HG03520 (cell line): Measurements from ENCODE around the gene FAM174B.

Experiments
- ATAC-seq: cut with Tn5 transposase; IDR thresholded peaks from one replicate; pipeline ENCODE4 v1.9.1; 2021; ENCODE audit warnings: mild to moderate bottlenecking, moderate library complexity; ENCODE audit not compliant: unreplicated experiment

Gene FAM174B

DNA sequence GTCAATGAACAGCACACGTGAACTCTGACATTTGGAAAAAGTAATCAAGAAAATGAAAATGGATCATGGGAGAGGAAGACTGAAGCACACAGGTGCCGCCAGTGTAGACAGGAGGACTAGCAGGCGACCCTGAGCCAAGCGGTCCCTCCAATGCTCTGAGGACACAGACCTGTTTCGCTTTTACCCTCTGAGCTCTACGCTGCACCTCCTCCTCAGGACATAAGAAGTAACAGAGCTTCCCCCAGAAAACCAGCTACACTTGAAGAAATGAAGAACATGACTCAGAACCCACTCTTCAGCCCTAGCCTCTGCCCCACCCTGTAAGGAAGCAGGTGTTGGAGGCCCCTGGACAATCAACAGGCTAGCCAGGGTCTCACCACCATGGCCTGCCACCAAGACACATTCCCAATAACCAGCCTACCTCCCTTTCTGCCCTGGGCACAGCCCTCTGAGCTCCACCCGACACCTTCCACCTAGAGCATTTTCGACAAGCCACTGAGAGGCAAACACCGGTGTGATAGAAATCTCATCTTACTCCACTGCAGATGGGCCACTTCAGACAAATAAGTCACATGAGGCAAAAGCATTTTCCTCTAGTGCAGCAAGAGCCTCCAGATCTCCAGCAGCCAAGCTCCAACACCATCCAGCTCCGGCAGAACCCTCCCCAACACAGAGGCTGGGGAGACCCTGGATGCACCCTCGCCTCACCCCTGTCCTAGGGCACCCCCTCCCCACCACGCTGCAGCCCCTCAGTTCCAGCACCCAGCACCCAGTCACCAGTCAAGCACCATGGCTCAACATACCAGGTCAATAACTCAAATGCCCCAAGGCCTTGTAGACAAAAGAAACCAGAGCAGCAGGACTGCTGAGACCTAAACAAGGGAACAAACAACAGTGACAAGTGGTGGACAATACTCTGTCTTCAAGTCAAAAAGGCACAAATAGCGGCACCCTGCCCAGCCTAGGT, 11.4 kb downstream of the FAM174B start:
- ATAC-seq: no peak

GRCh38 chr15:92638709-92639365, 16.7 kb downstream of the FAM174B start:
- no peak for ATAC-seq

DNA sequence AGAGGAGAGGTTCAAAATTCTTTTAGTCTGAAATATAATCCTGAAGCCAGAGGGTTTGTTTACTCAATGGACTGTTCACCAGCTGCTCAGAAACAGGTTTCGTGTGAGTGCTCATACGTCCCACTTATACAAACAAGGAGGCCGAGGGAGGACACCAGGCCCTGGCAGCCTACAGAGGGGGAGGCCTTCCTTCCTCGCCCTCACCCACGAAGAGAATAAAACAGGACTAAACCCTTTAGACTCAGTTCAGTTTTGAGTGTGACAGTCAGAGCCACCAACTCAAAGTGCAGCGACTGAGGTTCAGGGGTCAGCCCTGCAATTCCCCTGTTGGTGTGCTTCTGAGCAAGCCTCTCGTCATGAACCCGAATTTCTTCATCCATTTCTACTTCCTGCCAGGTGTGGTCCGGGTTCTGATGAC, 17.3 kb downstream of the FAM174B start:
- ATAC-seq: no peak

GRCh38 chr15:92637626-92638025, 17.9 kb downstream of the FAM174B start:
- no peak for ATAC-seq

DNA sequence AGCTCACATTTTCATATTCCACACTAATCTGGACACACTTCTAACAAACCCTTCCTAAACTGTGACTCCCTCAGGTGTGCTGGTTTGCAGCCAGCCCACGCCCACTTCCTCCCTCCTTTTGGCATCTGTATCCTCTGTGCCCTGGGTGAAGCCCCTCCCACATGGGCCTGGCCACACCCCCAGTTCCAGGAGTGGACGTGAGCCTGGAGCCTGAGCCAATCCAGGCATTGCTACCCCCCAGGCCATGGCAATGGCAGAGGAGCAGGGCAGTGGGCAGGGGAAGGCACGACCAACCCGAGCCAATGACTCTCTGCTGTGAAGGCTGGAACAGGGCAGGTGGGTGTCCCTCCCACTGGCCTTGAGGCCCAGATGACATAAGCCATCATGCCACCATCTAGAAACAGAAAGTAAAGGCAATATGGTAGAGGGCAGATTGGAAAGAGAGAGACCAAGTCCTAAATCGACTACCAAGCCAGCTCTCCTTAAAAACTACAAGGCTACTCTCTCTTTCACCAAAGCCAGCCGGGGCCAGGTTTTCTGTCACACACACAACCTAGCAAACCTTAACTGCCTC, 18.6 kb downstream of the FAM174B start:
- no peak for ATAC-seq

- ATAC-seq: no peak
Measured at GRCh38 chr15:92636401-92636907, 19.1 kb downstream of the FAM174B start.

DNA sequence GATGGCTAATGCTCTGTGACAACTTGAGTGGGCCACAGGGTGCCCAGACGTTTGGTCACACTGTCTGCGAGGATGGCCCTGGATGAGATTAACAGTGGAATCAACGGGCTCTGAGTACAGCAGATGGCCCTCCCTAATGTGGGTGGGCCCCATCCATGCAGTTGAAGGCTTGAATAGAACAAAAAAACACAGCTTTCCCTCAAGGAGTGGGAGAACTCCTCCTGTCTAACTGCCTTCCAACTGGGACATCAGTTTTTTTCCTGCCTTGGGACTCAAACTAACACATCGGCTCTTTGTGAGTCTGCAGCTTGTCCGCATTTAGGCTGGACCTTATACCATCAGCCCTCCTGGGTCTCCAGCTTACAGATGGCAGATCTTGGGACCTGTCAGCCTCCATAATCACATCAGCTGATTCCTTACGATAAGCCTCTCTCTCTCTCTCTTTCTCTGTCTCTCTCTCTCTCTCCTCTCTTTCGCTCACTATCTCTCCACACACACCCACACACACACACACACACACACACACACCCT, 20.8 kb downstream of the FAM174B start:
- ATAC-seq: no peak

DNA sequence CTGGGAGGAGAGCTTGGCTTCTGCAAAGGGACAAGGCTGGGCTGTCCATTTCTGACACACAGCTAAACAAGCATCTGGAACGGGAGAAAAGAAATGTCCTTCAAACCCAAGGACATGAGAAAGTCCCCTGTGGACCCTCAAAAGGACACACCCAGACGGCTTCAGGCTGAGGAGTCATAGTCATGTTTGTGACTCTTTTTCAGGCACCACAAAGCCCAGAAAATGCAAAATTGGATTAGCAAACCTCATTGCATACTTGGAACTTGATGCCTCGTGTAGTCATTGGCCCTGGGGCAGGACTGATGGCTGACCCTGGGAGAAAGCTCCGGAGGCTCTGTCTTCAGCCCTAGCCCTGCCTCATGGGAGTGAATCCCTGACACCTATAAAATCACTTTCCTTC, 21.5 kb downstream of the FAM174B start:
- no peak for ATAC-seq

DNA sequence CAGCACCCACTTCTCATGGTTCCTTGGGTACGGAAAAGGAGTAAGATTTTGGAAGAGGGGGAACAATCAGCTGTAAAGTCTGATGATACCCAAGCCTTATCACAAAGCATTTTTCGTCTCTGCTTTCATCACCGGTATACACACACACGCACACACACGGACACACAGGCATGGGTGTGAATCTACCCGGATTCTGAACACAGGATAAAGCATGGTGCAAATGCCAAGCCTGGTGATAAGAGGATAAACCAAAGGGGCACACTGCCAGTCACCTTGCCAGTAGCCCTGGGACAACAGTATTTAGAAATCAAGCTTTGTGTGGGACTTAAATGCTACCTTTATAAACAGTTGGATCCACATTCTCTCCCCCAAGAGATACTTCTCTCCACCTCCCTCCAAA, 22.2 kb downstream of the FAM174B start:
- no peak for ATAC-seq

DNA sequence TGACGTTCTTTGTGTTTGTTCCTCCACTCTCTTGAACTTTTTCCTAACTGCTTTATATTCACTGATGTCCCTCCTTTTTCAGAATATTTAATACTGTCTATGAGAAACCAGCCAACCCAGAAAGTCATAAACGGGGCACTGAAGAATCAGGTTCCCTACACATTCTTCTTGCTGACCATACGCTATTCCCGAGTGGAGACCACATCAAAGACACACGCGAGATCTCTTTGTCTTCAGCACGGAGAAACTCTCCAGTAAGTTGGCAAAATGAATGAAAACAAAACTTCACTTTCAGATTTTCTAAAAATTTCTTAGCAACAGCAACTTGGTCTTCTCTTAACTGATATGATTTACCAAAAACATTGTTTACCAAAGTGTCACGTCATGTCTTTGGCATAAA, 22.6 kb downstream of the FAM174B start:
- no peak for ATAC-seq

- ATAC-seq: no peak
Measured at GRCh38 chr15:92631721-92632120, 23.9 kb downstream of the FAM174B start.

DNA sequence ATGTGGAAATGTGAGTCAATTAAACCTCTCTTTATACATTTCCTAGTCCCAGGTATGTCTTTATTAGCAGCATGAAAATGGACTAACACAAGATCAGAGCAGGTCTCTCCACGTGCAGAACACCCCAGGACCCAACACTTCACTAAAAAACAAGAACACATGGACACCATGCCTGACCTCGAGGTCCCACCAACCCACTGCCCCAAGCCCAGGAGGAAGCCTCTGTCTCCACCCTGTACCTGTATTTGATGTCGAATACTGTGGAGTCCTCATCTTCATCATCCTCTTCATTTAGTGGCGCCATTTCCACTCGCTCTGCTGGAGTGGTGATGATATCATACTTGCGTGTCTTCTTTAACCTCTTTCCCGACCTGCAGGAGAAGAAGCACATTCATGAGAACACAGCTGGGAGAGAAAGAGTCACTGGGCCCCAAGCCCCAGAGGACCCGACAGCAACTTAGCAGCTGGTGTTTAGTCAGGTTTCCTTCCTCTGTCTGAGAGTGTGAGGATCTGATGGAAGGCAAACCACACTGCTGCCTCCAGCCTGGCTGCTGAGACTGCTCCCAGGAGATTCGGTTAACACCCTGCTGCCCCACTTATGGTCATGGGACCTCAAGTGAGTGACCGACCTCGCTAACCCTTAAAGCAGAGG, 25.5 kb downstream of the FAM174B start:
- ATAC-seq: no peak

GRCh38 chr15:92629276-92629974, 26.1 kb downstream of the FAM174B start:
- ATAC-seq: no peak

- no peak for ATAC-seq
Measured at GRCh38 chr15:92627014-92627413, 28.6 kb downstream of the FAM174B start.

GRCh38 chr15:92625251-92625980, 30.2 kb downstream of the FAM174B start:
- peak; percentile 68 for ATAC-seq

DNA sequence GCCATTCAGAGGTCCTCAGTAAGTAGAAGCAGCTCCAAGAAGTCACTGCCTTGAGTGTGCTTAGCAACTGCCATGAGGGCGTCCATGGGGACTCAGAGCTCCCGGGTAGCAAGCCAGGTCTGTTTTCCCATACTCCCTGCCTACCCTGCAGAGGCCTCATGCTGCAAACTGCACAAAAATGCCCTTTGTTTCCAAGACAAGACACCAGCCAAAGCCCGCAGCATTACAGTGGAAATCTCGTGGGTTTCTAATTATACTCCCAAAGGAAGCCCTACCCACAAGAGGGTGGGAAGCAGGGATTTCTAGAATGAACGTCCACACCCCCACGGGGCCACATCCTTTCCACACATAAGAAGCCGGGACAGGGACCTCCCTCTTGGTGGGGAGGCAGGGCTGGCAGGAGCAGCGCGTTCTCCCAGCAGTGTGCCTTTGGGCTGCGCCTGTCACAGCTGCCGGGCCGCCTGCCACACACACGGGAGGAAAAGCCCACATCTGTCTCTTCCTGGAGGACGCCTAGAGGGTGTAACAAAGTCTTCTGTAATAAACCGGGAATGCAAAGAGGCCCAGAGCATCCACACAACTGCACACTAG, 31.1 kb downstream of the FAM174B start:
- no peak for ATAC-seq

- no peak for ATAC-seq
Measured at GRCh38 chr15:92623435-92623834, 32.1 kb downstream of the FAM174B start.

GRCh38 chr15:92621972-92622533, 33.5 kb downstream of the FAM174B start:
- no peak for ATAC-seq

DNA sequence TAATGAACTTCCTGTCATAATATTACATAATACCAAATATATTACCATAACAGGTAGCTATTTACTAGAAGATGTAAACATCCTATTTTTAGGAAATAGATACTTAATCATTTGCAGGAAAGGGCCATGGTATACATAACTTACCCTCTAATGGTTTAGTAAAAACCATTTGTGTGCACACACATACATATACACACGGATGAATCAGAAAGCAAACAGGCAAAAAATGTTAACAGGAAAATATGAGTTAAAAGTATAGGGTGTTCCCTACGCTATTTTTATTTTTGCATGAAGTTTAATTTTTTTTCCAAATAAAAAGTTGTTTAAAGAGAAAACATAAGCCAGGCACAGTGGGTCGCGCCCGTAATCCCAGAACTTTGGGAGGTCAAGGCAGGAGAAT, 34.6 kb downstream of the FAM174B start:
- ATAC-seq: no peak
